Thoracic aorta (tissue), 2 donors: ENCODE data around the gene CALML5. TPM values are rescaled to one million over a fixed set of nuclear protein-coding genes. Genes with fewer than 3 reads are reported as not detected.

Experiments used
- ATAC-seq: fragments of 150-250 bp; one replicate; pipeline ENCODE4 v1.8.0; 2017; ENCODE audit warnings: low read depth; ENCODE audit not compliant: insufficient number of reproducible peaks, low FRiP score
- DNase-seq: peaks from one replicate; pipeline ENCODE4 v3.0.0-alpha.2; 2020; ENCODE audit warnings: low spot score
- H3K27ac ChIP-seq, 2 donors: fragments of 200-600 bp; sonication (generic); 1 replicate in 1 of 2; 2 replicates in 1 of 2; pipeline ENCODE4 v1.5.1; 2016; ENCODE audit warnings: mild to moderate bottlenecking in 2 of 2, moderate library complexity in 2 of 2
- H3K27me3 ChIP-seq: fragments of 200-600 bp; sonication (generic); replicated peaks from 2 replicates; pipeline ENCODE4 v1.6.0; 2016; ENCODE audit warnings: mild to moderate bottlenecking; ENCODE audit not compliant: insufficient read depth
- H3K36me3 ChIP-seq: fragments of 200-600 bp; sonication (generic); one replicate; pipeline ENCODE4 v1.5.1; 2016
- H3K4me1 ChIP-seq, 2 donors: fragments of 200-600 bp; sonication (generic); 1 replicate in 1 of 2; 2 replicates in 1 of 2; pipeline versions ENCODE4 v1.5.1 to v1.6.0; 2016; ENCODE audit warnings: low read depth in 2 of 2, mild to moderate bottlenecking in 1 of 2; ENCODE audit not compliant: control insufficient read depth in 1 of 2
- H3K4me3 ChIP-seq: fragments of 200-600 bp; sonication (generic); 2 replicates; pipeline ENCODE4 v1.5.1; 2016; ENCODE audit warnings: mild to moderate bottlenecking
- H3K9me3 ChIP-seq: fragments of 200-600 bp; sonication (generic); 2 replicates; pipeline ENCODE4 v1.5.1; 2016
- total RNA-seq, 2 donors: library from RNA; depleted of rRNA; stranded (reverse); fragments of >200 nt; gene quantifications; one replicate each; pipeline versions ENCODE4 v1.1.0 to v1.2.3, GENCODE V29; 2016
- TF ChIP-seq, protein P1 (sequence below): fragments of 200-600 bp; sonication (generic); IDR thresholded peaks from one replicate; pipeline ENCODE4 v1.5.1; 2019; ENCODE audit warnings: antibody characterized with exemption

CALML5 gene
- total RNA-seq, 2 donors from 2014 or later, result 3.7 TPM; not detected in 1

DNA sequence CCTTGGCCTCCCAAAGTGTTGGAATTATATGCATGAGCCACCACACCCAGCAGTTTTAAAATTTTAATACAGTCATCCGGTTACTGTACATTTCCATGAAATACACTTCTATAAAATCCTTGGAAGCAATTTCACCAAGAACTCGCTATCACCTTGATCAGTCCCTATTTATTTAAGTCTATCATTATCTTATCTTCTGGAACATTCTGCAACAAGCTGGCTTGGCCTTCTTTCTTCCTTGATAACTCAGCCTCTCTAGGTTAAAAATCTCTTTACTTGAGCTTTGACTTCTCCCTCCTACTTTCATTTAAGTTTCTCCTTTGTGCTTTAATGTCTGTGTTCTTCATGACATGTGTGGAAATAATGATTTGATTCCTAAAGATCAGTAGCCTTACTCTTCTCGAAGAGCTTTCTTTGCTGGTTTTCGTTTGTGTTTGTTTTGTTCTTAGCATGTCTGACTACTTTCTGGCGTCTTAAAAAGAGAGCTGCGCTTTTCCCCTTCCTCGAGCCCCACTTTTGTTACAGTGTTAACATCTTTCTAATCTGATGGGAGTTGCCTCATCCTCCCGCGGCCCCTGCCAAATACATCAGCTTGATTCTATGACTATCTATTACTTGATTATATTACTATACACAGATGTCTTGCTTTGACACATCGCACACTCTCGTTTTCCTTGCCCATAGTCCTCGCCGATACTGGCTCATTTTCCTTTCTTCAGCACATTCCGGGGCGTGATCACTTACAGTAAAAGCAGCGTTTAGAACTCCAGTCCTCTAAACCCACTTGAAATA is 11.1 kb upstream of the CALML5 start:
- Histone ChIP-seq H3K4me3 (no peak overlapping the region), H3K27me3 (no peaks in the 10 kb centered on the region), H3K27ac (no peak overlapping the region), H3K36me3 (no peaks in the 10 kb centered on the region), H3K4me1 (peaks cover 0 to 7% of the 10 kb centered on the region in 2 donors), H3K9me3 (no peaks in the 10 kb centered on the region)
- no peak for ATAC-seq
- DNase-seq, result no peak
- TF ChIP-seq, protein P1, sequence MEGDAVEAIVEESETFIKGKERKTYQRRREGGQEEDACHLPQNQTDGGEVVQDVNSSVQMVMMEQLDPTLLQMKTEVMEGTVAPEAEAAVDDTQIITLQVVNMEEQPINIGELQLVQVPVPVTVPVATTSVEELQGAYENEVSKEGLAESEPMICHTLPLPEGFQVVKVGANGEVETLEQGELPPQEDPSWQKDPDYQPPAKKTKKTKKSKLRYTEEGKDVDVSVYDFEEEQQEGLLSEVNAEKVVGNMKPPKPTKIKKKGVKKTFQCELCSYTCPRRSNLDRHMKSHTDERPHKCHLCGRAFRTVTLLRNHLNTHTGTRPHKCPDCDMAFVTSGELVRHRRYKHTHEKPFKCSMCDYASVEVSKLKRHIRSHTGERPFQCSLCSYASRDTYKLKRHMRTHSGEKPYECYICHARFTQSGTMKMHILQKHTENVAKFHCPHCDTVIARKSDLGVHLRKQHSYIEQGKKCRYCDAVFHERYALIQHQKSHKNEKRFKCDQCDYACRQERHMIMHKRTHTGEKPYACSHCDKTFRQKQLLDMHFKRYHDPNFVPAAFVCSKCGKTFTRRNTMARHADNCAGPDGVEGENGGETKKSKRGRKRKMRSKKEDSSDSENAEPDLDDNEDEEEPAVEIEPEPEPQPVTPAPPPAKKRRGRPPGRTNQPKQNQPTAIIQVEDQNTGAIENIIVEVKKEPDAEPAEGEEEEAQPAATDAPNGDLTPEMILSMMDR, result no peak

DNA sequence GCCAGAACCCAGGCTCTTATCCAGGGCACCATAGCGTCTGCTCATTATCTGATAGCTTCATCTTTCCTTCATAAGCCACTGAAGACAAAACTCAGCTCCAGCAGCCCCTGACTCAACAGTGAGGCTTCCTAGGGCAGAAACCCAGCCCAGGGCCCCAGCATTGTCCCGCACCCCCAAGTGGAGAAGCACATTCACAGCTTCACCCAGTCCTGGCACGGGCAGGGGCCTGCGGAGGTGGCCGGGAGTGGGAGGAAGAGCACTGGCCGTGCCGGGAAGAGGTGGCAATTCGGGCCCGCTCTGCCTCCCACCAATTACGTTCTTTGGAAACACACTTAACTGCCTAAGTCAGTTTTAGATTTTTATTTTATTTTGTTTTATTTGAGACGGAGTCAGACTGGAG is 10.3 kb upstream of the CALML5 start:
- DNase-seq (no peak), ATAC-seq (no peak)
- no peak overlapping the region for H3K4me3 ChIP-seq
- no peaks in the 10 kb centered on the region for H3K36me3 ChIP-seq
- TF ChIP-seq, protein P1, result no peak
- no peak overlapping the region for H3K27ac ChIP-seq
- H3K4me1 ChIP-seq, result peaks cover 0 to 7% of the 10 kb centered on the region in 2 donors
- H3K9me3 ChIP-seq, result no peaks in the 10 kb centered on the region
- H3K27me3 ChIP-seq, result no peaks in the 10 kb centered on the region

DNA sequence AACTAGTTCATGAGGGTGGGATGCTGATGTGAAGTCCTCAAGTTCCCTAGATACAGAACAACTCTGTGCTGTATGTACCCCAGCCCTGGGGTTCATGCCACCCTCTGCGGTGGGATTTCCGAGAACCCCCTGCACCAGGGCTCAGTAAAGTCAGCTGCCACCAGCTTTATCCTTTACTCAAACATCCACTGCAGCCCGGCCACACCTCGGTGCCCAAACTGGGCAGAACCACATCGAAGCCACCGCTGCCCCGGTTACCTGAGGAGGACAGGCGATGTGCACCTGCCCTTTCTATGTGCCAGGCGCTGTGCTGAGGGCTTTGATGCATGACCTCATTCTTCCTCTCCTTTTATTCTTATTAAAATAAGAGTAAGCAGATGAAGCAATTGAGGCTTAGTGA is 9.9 kb upstream of the CALML5 start:
- H3K9me3 ChIP-seq, result no peaks in the 10 kb centered on the region
- peaks cover 0 to 7% of the 10 kb centered on the region in 2 donors for H3K4me1 ChIP-seq
- H3K36me3 ChIP-seq, result no peaks in the 10 kb centered on the region
- H3K4me3 ChIP-seq, result no peak overlapping the region
- ATAC-seq (no peak), DNase-seq (no peak)
- no peaks in the 10 kb centered on the region for H3K27me3 ChIP-seq
- no peak overlapping the region for H3K27ac ChIP-seq
- TF ChIP-seq, protein P1, result no peak

DNA sequence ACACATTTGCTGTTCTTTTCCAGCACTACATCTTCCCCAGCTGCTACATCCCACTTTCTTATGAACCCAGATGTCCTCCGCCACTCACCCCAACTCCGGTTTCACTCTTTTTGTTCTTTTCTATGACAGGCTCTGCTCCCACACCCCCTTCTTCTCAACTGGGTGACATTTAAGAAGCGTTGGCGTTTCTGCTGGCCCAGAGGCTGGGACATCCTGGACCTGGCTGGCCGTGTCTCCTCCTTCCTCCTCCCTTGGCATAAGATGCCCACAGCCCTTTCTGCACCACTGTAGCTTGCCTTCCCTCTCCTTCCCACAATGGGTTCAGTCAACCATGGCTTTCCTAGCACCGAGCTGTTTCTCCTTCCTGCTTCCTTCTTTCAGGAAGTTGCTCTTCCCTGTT is 9.4 kb upstream of the CALML5 start:
- H3K27me3 ChIP-seq, result no peaks in the 10 kb centered on the region
- H3K4me3 ChIP-seq, result no peak overlapping the region
- H3K27ac ChIP-seq, result no peak overlapping the region
- no peaks in the 10 kb centered on the region for H3K9me3 ChIP-seq
- TF ChIP-seq, protein P1, result no peak
- H3K4me1 ChIP-seq, result peaks cover 0 to 7% of the 10 kb centered on the region in 2 donors
- DNase-seq (no peak), ATAC-seq (no peak)
- no peaks in the 10 kb centered on the region for H3K36me3 ChIP-seq

DNA sequence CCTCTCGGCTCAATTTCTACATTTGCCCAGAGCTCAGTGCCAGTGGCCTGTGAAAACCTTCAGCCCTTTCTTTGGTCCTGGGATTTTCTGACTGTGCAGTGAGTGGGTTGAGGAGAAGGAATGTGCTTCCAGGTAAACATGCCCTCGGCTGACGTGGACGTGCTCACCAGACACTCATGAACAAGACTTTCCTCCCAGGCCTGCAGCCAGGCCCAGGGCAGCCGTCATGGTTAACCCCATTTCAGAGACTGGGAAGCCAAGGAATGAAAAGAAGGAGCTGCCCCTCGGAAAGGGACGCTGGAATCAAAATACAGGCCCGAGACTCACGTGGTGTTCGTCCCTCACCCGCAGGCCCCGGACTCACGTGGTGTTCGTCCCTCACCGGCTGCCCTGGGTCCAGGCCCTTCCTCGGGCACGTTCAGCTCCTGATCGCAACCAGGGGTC is 8.8 kb upstream of the CALML5 start:
- Histone ChIP-seq H3K27me3 (no peaks in the 10 kb centered on the region), H3K4me1 (peaks cover 0 to 7% of the 10 kb centered on the region in 2 donors), H3K36me3 (no peaks in the 10 kb centered on the region), H3K4me3 (no peak overlapping the region), H3K9me3 (no peaks in the 10 kb centered on the region), H3K27ac (no peak overlapping the region)
- ATAC-seq (no peak), DNase-seq (no peak)
- TF ChIP-seq, protein P1, result no peak
